ENCODE results near the gene PIP4K2B.

Gene PIP4K2B

DNA sequence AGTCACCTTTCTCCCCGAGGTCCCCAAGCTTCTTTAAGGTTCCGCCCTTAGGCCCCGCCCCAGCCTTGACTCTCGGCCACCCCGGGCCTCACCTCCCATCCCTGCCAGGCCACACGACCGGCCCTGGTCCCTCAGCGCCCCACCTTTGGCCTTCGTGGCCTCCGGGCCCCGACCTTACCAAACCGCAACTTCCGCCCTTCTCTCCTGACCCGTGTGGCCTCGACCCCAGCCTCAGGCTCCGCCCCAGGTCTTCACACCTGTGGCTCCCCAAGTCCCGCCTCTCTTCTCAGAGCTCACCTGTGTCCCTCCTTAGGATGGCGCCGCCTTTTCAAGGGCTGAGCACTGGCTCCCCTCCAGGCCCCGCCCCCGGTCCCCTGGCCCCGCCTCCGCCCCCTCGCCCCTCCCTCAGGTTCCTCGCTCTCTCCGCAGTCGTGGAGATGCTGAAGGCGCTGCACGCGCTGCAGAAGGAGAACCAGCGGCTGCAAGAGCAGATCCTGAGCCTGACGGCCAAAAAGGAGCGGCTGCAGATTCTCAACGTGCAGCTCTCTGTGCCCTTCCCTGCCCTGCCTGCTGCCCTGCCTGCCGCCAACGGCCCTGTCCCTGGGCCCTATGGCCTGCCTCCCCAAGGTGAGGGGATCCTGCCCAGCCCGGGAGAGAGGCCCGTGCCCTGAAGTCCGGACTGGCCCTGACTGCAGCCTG is 79.3 kb downstream of the PIP4K2B start:
- DNase-seq (ENCODE audit: extremely low read depth, low read depth): no peak
- TF ChIP-seq, protein P1, sequence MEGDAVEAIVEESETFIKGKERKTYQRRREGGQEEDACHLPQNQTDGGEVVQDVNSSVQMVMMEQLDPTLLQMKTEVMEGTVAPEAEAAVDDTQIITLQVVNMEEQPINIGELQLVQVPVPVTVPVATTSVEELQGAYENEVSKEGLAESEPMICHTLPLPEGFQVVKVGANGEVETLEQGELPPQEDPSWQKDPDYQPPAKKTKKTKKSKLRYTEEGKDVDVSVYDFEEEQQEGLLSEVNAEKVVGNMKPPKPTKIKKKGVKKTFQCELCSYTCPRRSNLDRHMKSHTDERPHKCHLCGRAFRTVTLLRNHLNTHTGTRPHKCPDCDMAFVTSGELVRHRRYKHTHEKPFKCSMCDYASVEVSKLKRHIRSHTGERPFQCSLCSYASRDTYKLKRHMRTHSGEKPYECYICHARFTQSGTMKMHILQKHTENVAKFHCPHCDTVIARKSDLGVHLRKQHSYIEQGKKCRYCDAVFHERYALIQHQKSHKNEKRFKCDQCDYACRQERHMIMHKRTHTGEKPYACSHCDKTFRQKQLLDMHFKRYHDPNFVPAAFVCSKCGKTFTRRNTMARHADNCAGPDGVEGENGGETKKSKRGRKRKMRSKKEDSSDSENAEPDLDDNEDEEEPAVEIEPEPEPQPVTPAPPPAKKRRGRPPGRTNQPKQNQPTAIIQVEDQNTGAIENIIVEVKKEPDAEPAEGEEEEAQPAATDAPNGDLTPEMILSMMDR (IDR thresholded peaks at IDR 0.05; ENCODE audit: low read depth, low read length, missing control alignments): no peak
- H3K4me3 ChIP-seq (replicated peaks; ENCODE audit: low read depth, low read length): no peak overlapping the region

DNA sequence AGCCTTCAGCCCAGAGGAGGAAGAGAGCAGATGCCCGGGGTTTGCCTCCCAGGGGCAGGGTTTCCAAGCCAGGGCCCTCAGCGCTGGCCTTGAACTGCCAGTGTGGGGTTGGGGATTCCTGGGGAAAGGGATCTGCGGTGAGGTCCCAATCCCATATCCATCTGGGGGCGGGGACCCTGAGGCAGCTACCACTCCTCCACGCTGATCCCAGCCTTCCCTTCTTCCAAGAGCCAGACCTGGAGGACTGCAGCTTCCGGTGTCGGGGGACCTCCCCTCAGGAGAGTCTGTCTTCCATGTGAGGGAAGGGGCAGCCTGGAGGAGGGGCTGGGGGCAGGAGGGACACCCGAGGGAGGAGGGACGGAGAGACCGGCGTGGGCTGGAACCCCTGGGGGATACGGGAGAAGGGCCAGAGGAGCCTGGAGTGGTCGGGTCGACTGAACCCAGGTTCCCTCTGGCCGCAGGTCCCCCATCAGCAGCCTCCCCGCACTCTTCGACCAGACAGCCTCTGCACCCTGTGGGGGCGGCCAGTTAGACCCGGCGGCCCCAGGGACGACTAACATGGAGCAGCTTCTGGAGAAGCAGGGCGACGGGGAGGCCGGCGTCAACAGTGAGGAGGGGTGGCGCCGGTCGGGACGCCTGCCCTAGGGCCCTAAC is 79.9 kb downstream of the PIP4K2B start:
- TF ChIP-seq, protein P1 (IDR thresholded peaks at IDR 0.05; ENCODE audit: low read depth, low read length, missing control alignments): no peak
- H3K4me3 ChIP-seq (replicated peaks; ENCODE audit: low read depth, low read length): no peak overlapping the region
- DNase-seq (ENCODE audit: extremely low read depth, low read depth): no peak

DNA sequence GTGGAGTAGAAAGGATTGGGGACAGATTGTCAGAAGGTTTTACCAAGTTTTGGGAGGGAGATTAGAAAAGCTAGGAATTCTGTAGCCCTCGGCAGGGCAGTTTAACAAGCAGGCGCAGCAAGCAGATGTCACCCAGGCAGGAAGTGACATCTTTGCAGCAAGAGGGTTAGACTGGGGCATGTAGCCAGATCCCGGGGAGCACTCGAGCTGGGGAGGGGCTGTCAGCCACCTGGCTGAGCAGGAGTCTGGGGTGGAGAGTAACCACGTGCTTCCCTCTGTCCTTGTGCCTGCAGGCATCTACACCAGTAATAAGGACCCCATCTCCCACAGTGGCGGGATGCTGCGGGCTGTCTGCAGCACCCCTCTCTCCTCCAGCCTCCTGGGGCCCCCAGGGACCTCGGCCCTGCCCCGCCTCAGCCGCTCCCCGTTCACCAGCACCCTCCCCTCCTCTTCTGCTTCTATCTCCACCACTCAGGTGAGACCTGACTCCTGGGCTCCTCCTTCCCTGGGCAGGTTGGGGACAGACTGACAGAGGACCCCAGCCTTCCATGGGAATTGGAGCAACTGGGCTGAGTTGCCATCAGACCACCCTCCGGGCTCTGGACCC is 82.1 kb downstream of the PIP4K2B start:
- TF ChIP-seq, protein P1 (IDR thresholded peaks at IDR 0.05; ENCODE audit: low read depth, low read length, missing control alignments): no peak
- DNase-seq (ENCODE audit: extremely low read depth, low read depth): no peak

DNA sequence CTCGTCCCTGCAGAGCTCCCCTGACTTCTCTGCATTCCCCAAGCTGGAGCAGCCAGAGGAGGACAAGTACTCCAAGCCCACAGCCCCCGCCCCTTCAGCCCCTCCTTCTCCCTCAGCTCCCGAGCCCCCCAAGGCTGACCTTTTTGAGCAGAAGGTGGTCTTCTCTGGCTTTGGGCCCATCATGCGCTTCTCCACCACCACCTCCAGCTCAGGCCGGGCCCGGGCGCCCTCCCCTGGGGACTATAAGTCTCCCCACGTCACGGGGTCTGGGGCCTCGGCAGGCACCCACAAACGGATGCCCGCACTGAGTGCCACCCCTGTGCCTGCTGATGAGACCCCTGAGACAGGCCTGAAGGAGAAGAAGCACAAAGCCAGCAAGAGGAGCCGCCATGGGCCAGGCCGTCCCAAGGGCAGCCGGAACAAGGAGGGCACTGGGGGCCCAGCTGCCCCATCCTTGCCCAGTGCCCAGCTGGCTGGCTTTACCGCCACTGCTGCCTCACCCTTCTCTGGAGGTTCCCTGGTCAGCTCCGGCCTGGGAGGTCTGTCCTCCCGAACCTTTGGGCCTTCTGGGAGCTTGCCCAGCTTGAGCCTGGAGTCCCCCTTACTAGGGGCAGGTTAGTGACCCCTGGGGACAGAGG is 82.9 kb downstream of the PIP4K2B start:
- TF ChIP-seq, protein P1 (IDR thresholded peaks at IDR 0.05; ENCODE audit: low read depth, low read length, missing control alignments): no peak
- DNase-seq (ENCODE audit: extremely low read depth, low read depth): no peak
- no peak overlapping the region for H3K4me3 ChIP-seq (replicated peaks; ENCODE audit: low read depth, low read length)

More for the DNA sequence above, 82.1 kb downstream of the PIP4K2B start:
- no peak overlapping the region for H3K4me3 ChIP-seq (replicated peaks; ENCODE audit: low read depth, low read length)
